ENCODE measurements around the gene ARHGAP19.

DNA sequence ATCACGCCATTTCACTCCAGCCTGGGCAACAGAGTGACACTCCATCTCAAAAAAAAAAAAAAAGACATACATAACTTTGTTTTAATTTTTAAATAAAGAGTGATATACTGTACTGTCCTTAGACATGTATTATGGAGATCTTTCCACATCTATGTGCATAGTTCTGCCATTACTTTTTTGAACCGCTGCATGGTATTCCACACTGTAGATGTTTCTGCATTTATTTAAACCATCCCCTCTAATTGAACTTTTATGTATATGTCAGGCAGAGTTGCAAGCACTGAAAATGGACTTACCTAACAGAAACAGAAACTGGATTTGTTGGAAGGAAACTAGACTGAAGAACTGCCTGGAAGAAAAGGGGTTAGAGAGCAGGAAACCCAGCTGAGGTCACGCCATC lies 8.5 kb upstream of the ARHGAP19 start:
- TF ChIP-seq, protein P1, sequence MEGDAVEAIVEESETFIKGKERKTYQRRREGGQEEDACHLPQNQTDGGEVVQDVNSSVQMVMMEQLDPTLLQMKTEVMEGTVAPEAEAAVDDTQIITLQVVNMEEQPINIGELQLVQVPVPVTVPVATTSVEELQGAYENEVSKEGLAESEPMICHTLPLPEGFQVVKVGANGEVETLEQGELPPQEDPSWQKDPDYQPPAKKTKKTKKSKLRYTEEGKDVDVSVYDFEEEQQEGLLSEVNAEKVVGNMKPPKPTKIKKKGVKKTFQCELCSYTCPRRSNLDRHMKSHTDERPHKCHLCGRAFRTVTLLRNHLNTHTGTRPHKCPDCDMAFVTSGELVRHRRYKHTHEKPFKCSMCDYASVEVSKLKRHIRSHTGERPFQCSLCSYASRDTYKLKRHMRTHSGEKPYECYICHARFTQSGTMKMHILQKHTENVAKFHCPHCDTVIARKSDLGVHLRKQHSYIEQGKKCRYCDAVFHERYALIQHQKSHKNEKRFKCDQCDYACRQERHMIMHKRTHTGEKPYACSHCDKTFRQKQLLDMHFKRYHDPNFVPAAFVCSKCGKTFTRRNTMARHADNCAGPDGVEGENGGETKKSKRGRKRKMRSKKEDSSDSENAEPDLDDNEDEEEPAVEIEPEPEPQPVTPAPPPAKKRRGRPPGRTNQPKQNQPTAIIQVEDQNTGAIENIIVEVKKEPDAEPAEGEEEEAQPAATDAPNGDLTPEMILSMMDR (conservative IDR thresholded peaks at IDR 0.05) = no peak
- TF ChIP-seq EZH2 (IDR thresholded peaks at IDR 0.05; ENCODE audit: low read depth) = no peak
